Measurements from ENCODE around the gene CCR7. TPM values are rescaled to one million over a fixed set of nuclear protein-coding genes. Genes with fewer than 3 reads are reported as not detected.

CCR7 gene
- total and polyA plus RNA-seq, 2 donors (not counting 1 experiment from before 2014, with no cell fraction given) = 116 to 481 TPM

DNA sequence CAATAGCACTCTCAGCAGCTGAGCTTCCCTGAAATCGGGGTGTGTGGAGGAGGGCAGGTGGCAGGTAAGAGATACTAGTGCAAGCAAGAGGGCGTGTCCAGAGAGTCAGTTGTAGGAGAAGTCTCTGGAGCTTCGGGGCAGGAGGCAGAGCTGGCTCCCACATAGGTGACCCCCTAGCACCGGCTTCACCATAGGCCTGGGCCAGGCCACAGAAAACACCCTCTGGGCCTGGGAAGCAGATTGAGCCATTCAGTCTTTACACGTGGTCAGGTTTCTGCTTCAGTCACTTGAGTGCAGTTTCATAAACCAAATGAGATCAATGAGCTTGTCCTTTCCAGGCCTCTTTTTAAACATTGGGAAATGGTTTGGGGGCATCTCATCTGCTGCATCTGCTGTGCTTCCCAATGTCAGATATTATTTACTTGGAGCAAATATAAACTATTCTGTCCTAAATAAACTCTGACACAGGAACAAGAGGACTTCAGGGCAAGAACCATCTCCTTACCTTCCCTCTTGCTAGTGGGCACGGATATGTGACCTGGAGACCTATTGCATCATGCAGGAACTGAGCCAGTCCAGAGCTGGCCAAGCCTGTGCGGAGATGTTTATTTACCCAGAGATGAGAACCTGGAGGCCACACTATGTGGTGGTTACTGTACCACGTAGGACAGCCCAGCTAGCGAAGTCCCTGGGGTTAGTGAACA lies 16.1 kb downstream of the CCR7 start:
- peak overlapping the region; percentile 64 for H3K4me2 ChIP-seq (replicated peaks; ENCODE audit: low read depth, low read length, poor library complexity, severe bottlenecking)
- no peaks in the 10 kb centered on the region for H3K27me3 ChIP-seq (replicated peaks in 1 of 4; ENCODE audit: control extremely low read depth in 1 of 4, control insufficient read depth in 3 of 4, insufficient read depth in 4 of 4, low read length in 3 of 4)
- H3K4me3 Mint-ChIP-seq = peak overlapping the region; percentile 73
- ChIA-PET POLR2A (interaction anchor here (0.5 to 9.4 kb wide), 7 partner anchors 11 to 1122 kb away, joined by 3 to 78 read pairs (median 13); partner anchors contain the start of gene CCR7), CTCF (interaction anchor here (1.0 to 25.2 kb wide), 12 partner anchors 10 to 242 kb away, joined by 3 to 634 read pairs (median 4); partner anchors contain the start of genes CCR7 and IGFBP4)
- H2AFZ ChIP-seq (ENCODE audit: insufficient read depth, low read depth, low read length, poor library complexity, severe bottlenecking) = no peak overlapping the region
- peaks cover 0 to 8% of the 10 kb centered on the region in 2 experiments for H3K36me3 ChIP-seq (replicated peaks in 1 of 2; ENCODE audit: control extremely low read depth in 1 of 2, control insufficient read depth in 1 of 2, extremely low read depth in 1 of 2, insufficient read depth in 2 of 2, low read length in 1 of 2)
- H3K79me2 ChIP-seq (ENCODE audit: control insufficient read depth, insufficient read depth, low read length) = peaks cover 16% of the 10 kb centered on the region
- peak overlapping the region in 1 of 2 donors; percentile 98 for H3K27ac ChIP-seq (ENCODE audit: low read length in 2 of 2)
- intact Hi-C loops (cut with micrococcal nuclease) = no loop called here
- H4K20me1 ChIP-seq (ENCODE audit: control insufficient read depth, insufficient read depth, low read length, poor library complexity, severe bottlenecking) = no peaks in the 10 kb centered on the region
- peaks cover 86% of the 10 kb centered on the region for H3K4me1 Mint-ChIP-seq
- no peaks in the 10 kb centered on the region for H3K9me3 ChIP-seq (ENCODE audit: control extremely low read depth in 1 of 3, control insufficient read depth in 2 of 3, insufficient read depth in 1 of 3, low read length in 2 of 3)
- H3K27me3 Mint-ChIP-seq = no peaks in the 10 kb centered on the region
- ATAC-seq (ENCODE audit: low read depth) (no peak), DNase-seq (peak; percentile 43)
- H3K4me1 ChIP-seq (ENCODE audit: control insufficient read depth in 2 of 2, insufficient read depth in 2 of 2, low read length in 2 of 2) = peaks cover 75% of the 10 kb centered on the region in 2 donors
- no peaks in the 10 kb centered on the region for H3K9me3 Mint-ChIP-seq (ENCODE audit: insufficient read depth)
- TF ChIP-seq EZH2 (IDR thresholded peaks at IDR 0.05; ENCODE audit: borderline replicate concordance, insufficient read depth, low read depth, low read length, poor library complexity, severe bottlenecking) = no peak
- TF ChIP-seq, protein P1, sequence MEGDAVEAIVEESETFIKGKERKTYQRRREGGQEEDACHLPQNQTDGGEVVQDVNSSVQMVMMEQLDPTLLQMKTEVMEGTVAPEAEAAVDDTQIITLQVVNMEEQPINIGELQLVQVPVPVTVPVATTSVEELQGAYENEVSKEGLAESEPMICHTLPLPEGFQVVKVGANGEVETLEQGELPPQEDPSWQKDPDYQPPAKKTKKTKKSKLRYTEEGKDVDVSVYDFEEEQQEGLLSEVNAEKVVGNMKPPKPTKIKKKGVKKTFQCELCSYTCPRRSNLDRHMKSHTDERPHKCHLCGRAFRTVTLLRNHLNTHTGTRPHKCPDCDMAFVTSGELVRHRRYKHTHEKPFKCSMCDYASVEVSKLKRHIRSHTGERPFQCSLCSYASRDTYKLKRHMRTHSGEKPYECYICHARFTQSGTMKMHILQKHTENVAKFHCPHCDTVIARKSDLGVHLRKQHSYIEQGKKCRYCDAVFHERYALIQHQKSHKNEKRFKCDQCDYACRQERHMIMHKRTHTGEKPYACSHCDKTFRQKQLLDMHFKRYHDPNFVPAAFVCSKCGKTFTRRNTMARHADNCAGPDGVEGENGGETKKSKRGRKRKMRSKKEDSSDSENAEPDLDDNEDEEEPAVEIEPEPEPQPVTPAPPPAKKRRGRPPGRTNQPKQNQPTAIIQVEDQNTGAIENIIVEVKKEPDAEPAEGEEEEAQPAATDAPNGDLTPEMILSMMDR (IDR thresholded peaks at IDR 0.05) = no peak
- no peak overlapping the region for H3K9ac ChIP-seq (ENCODE audit: low read length)
- 66% methylated on average over 5 of the region's 9 CpGs for WGBS (ENCODE audit: insufficient coverage)
- no peak overlapping the region for H3K4me3 ChIP-seq (ENCODE audit: control extremely low read depth in 1 of 5, extremely low read depth in 1 of 5, insufficient read depth in 1 of 5, low read depth in 2 of 5, low read length in 4 of 5)
- peak overlapping the region; percentile 92 for H3K27ac Mint-ChIP-seq

DNA sequence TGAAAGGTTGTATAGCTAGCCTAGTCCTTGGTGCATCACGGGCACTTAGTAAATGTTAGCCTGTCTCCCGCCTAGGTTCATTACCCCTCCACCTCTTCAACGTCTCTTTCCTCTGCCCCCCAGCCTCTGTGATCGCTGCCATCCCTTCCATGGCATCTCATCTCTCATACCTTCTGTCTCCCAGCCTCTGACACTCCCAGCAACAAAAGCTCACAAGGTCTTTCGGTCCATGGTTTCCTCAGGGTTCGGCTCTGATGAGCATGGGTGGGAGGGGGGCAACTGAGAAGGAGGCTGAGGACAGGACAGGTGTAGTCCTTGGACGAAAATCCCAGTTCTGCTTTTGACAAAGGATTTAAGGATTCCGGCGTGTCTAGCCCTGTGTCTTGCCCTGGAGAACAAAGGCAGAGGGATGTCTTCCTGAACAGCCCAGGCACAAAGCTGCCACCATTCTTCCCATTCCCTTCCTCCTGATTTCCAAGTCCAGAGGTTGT lies 16.7 kb downstream of the CCR7 start:
- H2AFZ ChIP-seq (ENCODE audit: insufficient read depth, low read depth, low read length, poor library complexity, severe bottlenecking) = no peak overlapping the region
- intact Hi-C loops (cut with micrococcal nuclease) = no loop called here
- H3K9me3 ChIP-seq (ENCODE audit: control extremely low read depth in 1 of 3, control insufficient read depth in 2 of 3, insufficient read depth in 1 of 3, low read length in 2 of 3) = no peaks in the 10 kb centered on the region
- H3K27me3 ChIP-seq (replicated peaks in 1 of 4; ENCODE audit: control extremely low read depth in 1 of 4, control insufficient read depth in 3 of 4, insufficient read depth in 4 of 4, low read length in 3 of 4) = no peaks in the 10 kb centered on the region
- ChIA-PET POLR2A (interaction anchor here (1.0 to 9.4 kb wide), 10 partner anchors 8 to 229 kb away, joined by 3 to 78 read pairs (median 8); partner anchors contain the start of genes CCR7 and TOP2A), CTCF (interaction anchor here (0.7 to 25.2 kb wide), 17 partner anchors 9 to 1114 kb away, joined by 3 to 634 read pairs (median 4); partner anchors contain the start of genes CCR7 and IGFBP4)
- ATAC-seq (ENCODE audit: low read depth) (no peak), DNase-seq (no peak)
- H3K4me1 Mint-ChIP-seq = peaks cover 80% of the 10 kb centered on the region
- peaks cover 70 to 71% of the 10 kb centered on the region in 2 donors for H3K4me1 ChIP-seq (ENCODE audit: control insufficient read depth in 2 of 2, insufficient read depth in 2 of 2, low read length in 2 of 2)
- peak overlapping the region; percentile 73 for H3K4me3 Mint-ChIP-seq
- no peak overlapping the region for H3K4me3 ChIP-seq (ENCODE audit: control extremely low read depth in 1 of 5, extremely low read depth in 1 of 5, insufficient read depth in 1 of 5, low read depth in 2 of 5, low read length in 4 of 5)
- peak overlapping the region; percentile 64 for H3K4me2 ChIP-seq (replicated peaks; ENCODE audit: low read depth, low read length, poor library complexity, severe bottlenecking)
- peaks cover 0 to 4% of the 10 kb centered on the region in 2 experiments for H3K36me3 ChIP-seq (replicated peaks in 1 of 2; ENCODE audit: control extremely low read depth in 1 of 2, control insufficient read depth in 1 of 2, extremely low read depth in 1 of 2, insufficient read depth in 2 of 2, low read length in 1 of 2)
- peak overlapping the region; percentile 92 for H3K27ac Mint-ChIP-seq
- no peaks in the 10 kb centered on the region for H3K27me3 Mint-ChIP-seq
- TF ChIP-seq, protein P1 (IDR thresholded peaks at IDR 0.05) = no peak
- no peak for TF ChIP-seq EZH2 (IDR thresholded peaks at IDR 0.05; ENCODE audit: borderline replicate concordance, insufficient read depth, low read depth, low read length, poor library complexity, severe bottlenecking)
- no peaks in the 10 kb centered on the region for H3K9me3 Mint-ChIP-seq (ENCODE audit: insufficient read depth)
- peaks cover 16% of the 10 kb centered on the region for H3K79me2 ChIP-seq (ENCODE audit: control insufficient read depth, insufficient read depth, low read length)
- no peak overlapping the region for H3K9ac ChIP-seq (ENCODE audit: low read length)
- 97% methylated on average over 5 of the region's 9 CpGs for WGBS (ENCODE audit: insufficient coverage)
- peak overlapping the region in 1 of 2 donors; percentile 98 for H3K27ac ChIP-seq (ENCODE audit: low read length in 2 of 2)
- H4K20me1 ChIP-seq (ENCODE audit: control insufficient read depth, insufficient read depth, low read length, poor library complexity, severe bottlenecking) = no peaks in the 10 kb centered on the region
